ENCODE data around the gene DLG2. TPM values are rescaled to one million over a fixed set of nuclear protein-coding genes. Genes with fewer than 3 reads are reported as not detected.
A peak's percentile ranks its signal among the peaks of the same experiment; 100 is the strongest.
"Not testable (repeated sequence)": the region's sequence is repeated elsewhere in the genome, so short reads cannot be mapped to it uniquely, and the experiment has no call there.

The DLG2 gene
- polyA plus RNA-seq, 1 donor: 14.7 TPM

DNA sequence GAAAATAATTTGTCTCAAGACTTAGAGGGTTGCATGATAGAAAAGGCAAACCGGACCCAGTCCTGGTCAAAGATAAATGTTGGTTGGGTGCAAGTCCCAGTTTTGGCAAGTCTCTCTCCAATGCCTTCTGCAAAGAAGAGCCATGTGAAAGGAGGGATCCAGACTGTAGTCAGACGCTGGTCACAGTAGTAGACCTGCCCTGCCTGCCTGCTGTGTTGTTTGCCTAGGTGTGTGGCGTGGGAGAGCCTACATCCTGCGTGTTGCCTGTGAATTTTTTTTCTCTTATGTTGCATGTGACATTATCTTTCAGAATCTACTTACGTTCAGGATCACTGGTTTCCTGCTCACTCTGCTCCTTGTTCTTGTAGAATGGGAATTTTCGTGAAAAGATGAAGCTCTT is 2143.3 kb downstream of the DLG2 start:
- no peak for DNase-seq

DNA sequence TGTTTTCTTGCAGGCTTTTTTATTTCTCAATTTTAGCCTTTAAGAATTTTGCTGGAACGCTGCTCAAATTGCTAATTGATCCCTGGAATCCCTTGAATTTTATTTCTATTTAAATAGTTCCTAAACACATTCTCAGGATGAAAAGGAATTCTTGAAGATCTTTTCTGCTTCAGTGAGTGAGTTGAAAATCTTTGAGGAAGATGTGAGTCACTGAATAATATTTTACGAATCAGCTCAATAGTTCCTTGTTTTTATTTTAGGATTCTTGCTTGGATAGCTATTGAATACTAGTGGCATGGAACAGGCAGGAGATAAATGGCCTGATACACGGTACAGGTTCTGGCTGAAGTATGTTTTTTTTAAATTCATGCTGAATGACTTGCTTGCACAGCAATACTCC is 2146.3 kb downstream of the DLG2 start:
- DNase-seq: no peak

DNA sequence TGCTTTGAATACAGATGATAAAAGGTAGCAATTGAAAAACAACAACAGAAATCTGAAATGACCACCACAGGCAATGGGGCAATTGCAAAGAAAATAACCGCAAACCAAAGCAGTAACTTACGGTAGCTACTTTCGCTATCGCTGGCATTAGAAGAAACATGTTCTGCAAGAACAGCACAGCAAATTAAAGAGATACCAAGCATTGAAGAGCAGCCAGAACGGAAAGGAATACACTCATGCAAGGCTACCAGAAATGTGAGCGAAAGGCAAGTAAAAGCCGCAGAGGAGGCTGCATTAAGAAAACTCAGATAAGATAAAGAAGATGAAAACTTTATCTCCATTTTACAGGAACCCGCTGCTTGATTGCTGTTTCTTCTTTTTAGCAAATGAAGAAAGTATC is 2146.9 kb downstream of the DLG2 start:
- DNase-seq: no peak

DNA sequence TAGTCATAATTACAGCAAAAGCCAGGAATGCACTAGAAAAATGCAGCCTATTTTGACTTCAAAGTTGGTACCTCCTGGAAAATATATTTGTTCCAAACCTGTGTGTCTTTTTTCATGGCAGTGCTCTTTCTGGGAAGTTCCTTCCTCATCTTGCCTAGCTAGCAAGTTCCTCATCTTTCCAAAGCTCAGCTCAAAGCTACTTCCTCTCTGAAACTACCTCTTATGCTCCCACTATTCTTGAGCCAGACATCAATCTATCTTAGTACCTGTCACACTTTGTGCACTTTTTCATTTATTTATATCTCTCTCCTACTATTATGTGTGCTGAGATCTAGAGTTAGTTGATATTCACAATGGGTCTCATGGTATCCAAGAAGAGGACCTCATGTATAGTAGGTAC is 2149.4 kb downstream of the DLG2 start:
- DNase-seq: no peak

DNA sequence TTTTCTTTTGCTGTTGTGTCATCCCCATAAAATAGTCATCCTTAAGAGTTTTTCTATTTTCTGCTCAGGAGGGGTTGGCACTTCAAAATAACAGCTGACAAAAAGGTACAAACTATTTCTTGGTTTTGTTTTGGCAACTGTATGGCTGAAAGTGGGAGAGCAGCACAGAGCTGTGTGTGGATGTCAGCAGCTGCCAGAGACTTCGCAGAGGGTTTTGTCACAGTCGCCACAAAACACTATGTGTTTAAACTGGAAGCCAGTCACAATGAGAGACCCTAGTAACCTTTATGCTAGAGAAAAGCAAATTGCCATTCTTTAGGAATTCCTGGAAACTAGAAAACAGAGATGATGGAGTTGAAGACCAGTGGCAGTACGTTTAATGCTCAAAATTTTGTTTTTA is 2151.4 kb downstream of the DLG2 start:
- DNase-seq: no peak

DNA sequence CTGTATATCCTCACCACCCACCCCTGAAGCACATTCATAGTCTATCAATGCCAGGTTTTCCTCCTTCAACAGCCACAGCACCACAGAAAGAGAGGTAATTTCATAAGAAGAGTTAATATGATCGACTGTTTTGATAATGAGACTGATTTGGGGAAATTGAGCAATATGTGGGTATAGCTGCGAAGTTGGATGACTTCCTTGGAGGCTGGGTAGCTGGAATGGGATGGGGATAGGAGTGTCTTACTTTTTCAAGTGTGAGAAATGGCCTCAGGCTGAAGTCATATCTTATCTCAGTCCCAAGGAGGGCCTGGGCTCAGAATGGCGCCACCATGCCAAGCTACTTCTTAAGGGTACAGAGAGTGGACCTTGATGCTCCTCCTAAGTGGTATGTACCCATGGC is 2153.4 kb downstream of the DLG2 start:
- DNase-seq: no peak

DNA sequence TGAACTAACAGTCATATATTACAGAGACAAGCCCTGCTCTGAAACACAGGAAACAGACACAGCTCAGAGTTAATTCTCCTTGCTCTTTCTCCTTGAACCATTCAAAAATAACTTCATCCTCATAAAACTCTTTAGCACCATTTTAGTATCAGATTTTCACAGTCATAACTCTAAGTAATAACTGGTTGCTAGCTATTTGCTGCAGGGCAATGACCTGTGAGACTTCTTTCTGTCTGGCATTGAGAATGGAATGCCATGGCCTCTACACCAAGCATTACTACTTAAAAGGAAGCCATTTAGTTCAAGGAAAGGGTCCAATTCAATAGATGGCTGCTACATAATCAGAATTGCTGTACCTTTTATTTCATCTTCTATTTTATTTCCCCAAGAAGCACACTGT is 2154.3 kb downstream of the DLG2 start:
- no peak for DNase-seq

DNA sequence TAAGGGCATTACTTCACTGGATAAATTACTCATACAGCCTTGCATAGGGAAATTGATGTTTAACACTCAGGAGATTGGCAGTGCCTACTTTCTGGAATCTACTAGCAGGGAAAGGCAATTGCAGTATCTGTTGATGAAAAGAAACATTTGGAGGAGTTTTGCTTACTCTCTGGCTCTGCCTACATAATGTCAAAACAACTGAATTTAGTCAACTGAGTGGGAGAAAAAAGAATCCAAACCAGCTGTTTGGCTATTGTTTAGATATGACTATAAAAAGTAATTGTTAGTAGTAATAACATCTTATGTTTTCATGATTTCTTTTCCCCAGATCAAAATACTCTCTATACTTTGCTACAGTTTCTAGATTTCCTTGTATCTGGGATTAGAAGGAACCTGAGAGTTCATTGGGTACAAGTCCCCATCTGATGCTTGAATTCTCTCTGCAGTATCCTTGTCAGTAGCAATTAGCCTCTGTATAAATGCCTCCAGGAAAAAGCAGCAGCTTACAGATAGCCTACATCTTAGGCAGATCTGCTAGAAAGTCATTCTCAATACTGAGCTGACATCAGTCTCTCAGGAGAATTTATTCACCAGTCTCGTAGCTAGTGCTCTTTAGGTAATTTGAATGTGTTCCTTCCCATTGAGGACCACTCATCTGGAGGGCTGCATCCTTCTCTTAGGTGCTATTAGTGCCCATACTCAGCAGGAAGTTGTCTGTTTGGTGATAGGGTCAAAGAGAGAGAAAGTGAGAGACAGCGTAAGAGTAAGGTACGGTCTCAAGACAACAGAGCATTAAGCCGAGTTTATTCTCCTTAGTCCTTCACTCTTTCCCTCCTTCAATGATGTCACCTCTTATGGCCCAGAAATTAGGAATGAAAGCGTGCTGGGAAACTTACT is 2155.1 kb downstream of the DLG2 start:
- no peak for DNase-seq

DNA sequence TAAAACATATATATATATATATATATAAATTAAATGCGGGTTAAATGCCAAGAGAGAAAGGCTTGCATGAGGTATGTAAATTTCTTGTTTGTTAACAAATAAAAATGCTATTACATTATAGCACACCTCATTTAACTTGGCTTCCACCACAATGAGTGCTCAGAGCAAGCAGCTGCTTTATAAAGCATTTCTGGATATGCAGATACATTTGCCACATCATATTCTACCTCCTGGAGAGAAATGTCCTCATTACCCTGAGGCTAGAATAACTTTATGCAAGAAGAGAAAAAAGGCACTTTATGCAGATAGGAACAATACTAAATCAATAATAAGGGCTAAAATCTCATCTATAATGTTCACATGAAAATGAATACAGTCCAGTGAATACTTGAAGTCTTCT is 2159.3 kb downstream of the DLG2 start:
- no peak for DNase-seq

DNA sequence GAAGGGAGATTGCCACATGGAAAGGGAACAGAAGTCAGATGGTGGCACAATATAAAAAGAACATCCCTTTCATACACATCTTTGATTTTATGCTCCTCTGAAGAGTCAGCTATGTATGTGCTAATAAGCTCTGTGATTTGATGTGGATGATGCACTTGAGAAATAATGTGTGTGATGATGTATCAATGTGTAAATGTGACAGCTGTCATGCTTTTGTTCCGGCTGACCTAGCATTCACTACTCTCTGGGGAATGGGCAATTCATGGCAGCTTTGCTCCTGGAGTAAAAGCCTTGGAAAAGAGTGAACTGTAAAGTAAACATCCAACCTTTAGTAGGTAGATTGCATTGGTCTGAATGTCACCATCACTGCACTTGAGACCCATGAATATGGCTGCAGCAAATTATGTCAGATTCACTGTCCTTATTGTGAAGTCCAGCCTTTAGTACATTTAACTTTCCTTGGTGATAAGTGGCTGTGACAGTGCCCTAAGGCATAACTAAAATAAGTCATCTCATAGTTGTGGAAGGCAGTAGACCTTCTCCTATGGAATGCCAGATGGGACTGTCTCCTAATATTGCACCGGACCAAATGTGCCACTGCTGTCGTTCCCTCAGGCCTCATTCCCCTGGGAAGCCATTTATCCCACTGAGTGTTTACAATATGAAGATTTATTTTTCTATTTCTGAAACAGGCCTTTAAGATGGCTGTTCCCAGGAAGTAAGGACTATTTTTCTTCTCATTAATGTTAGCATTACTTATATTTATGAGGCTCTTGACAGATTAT is 2162.8 kb downstream of the DLG2 start:
- DNase-seq: no peak

DNA sequence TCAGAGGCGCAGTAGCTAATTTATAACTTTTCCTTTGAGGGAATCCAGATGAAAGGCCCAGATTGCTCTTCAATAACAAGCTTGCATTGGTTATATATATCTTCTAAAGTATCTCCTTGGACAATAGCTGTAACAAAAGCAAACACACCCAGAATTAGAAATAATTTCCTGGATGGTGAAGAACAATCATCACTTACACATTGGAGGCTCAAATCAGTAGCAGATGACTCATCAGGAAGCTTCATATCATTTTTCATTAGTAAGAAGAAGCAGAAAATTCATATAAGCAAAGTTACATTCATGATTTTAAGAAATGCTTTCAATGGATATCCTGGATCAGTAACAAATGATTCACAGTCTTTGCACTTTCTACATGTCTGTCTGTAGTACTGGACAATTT is 2167.3 kb downstream of the DLG2 start:
- no peak for DNase-seq

DNA sequence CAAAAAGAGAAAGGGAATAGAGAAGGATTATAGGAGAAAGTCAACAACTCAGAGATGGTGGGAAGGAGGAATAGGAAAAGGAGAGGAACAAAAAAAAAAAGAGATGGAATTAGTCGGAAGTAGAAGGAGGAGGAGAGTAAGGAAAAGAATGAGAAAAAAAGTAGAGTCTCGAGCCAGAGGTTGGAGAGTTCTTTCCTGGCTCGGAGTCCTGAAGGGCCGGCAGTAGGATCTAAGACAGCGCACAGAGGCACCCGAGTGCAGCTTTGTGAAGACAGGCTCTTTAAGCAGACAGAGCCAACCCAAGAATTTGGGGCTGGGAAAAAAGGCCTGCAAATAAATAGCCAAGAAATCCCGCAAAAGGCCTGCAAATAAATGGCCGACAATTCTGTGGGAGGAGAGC is 2170.6 kb downstream of the DLG2 start:
- peak; percentile 53 for DNase-seq

DNA sequence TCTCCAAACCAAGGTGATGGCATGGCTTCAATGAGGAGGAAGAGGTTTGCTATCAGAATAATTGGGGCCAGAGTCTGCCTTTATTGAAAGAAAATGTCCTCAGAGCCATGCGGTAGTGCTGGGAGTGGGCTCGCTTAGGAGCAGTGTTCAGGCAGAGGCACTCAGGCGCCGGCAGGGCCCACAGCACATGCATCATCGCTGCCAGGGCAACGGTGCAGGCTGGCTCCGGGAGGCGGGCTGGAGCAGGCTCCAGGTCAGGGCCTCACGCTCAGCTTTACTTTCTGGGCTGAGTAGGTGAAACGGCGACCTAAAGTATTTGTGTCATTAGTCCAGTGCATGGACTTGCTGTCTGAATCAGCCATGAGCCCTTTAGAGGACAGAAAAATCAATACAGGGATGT is 2171.1 kb downstream of the DLG2 start:
- DNase-seq: no peak

DNA sequence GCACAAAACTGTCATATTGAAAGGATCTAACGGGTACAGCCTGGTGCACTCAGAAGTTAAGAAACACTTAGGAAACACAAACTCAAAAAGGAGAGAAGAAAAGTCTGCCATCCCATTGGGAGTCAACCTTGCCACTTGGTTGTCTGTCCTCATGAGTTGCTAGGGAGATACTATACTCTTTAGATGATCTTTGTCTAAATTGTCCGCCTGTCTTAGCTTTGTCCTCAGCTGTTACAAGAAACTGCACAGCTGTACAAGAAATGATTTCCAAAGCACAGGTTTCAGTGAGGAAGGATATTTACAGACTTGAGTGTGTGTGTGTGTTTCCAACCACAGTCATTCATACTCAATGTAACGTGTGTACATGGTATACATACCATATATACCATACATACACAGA is 2171.8 kb downstream of the DLG2 start:
- no peak for DNase-seq

DNA sequence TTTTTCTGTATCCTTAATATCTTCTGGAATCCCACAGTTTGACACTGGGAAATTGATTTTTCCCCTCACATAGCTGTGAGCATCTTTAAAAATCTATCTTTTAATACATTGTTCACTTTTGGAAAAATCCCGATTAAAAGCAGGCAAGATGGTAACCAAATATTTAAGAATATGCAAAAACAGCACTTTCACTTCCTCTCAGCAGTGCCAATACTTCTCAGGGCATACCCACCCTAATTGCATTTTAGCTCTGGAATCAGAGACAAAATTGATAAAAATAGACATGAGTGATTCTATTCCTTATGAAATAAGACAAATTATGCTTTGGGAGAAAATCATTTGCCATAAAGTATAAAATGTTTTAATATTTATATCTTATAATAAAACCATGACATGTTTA is 2172.5 kb downstream of the DLG2 start:
- DNase-seq: no peak

DNA sequence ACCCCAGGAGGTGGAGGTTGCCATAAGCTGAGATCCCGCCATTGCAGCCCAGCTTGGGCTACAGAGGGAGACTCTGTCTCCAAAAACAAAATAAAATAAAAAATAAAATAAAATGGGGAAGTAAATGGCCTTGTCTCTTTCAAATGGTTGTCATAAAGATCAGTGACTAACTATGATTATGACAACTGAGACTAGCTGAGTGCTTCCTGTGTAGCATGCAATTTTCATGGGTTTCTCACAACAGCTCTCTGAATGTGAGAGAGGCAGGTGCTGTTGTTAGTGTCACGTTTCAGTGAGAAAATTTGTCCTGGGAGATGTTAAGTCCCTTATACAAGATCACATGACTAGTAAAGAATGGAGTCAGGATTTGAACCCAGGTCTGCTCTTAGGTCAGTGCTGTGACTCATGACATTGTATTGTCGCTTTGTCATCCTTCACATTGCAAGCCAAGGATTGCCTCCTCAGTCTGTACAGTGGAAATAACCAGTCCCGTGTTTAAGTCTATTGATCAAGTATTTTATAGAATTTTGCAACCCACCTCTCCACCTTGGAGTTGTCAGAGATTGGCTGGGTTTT is 2177.7 kb downstream of the DLG2 start:
- DNase-seq: no peak

DNA sequence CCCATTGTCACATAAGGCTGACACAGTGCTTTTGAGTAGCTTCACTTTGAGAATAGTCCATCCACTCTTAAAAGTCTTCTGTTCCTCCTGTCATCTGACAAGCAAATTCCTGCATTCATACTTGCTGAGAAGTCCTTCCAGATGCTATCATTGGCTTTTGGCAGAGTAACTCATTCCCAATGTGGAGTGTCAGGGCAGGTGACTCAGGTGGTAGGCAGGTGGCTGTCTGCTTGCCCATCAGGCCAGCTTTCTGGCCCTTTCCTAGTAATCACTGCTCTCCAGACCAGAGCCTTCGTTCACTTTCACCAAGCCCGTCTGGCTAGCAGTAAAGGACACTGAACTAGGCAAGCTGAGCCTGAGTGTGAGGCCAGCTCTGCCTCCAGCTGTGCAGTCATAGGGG is 2178.5 kb downstream of the DLG2 start:
- no peak for DNase-seq

DNA sequence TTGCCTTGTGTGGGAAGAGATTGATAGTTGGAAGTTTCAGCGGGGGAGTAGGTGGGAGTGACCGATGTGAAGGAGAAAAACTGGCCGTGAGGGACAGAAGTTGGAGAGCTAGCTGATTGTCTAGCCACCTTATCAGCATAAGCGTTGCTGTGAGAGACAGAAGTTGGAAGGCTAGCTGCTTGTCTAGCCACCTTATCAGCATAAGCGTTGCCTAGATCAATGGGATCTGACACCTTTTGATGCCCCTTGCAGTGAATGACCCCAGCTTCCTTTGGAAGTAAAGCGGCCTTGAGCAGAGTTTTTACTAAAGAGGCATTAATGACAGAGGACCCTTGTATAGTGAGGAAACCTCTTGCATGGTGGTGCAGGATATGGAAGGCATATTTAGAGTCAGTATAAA is 2183.3 kb downstream of the DLG2 start:
- not testable (repeated sequence) for DNase-seq

DNA sequence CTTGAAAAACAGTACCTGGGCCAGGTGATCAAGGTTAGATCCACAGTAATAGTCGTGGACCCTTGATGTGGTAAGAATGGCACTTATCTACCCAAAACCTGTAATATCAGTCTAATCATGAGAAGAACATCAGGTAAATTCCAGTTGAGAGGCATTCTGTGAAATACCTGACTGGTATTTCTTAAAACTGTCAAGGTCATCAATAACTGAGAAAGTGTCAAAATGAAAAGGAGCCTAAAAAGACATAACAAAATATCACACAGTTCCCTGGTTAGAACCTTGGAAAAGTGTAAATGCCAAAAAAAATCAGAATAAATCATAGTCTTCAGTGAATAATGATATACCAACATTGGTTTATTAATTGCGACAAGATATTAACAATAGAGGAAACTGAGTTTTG is 2185.5 kb downstream of the DLG2 start:
- DNase-seq: no peak

DNA sequence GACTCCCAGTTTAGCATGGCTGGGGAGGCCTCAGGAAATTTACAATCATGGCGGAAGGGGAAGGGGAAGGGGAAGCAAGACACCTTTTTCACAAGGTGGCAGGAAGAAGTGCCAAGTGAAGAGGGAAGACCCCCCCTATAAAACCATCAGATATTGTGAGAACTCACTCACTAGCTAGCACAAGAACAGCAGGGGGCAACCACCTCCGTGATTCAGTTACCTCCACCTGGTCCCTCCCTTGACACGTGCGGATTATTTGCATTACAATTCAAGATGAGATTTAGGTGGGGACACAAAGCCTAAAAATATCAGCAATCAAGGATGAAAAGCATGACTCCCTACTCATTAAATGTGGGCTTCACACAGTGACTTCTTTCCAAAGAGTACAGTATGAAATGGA is 2186.0 kb downstream of the DLG2 start:
- no peak for DNase-seq

DNA sequence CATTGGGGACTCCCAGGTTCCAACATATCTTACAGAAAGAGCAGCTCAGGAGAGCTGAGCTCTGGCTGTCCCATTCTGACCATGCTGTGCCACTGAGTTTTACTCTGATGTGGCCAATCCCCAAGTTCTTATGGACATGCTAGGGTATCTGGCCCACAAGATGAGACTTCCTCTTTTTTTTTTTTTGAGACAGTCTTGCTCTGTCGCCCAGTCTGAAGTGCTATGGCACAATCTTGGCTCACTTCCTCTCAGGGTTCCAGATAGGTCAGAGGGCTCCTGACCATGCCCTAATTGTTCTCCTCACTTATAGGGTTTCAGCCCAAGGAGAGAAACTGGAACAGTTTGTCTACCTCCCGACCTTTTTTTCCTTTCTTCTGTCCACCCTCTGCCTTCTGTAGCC is 2188.7 kb downstream of the DLG2 start:
- DNase-seq: no peak

DNA sequence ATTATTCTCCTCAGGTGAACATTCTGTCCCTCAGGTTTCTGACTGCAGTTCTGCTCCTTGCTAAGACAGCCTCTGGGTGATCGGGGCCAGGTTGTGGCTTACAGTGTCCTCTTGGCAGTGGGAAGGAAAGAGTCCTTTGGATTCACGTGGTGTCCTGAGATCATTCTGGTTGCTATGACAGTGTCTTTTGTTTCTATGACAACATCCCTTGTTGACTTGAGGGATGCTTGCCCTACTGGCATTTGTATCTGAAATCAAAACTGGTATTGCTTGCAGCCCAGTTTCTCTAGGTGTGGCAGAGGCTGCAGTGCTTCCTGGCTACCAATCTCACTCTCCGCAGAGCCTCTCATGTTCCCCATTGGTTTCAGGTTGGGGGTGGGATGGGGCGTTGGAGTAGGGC is 2189.2 kb downstream of the DLG2 start:
- no peak for DNase-seq

DNA sequence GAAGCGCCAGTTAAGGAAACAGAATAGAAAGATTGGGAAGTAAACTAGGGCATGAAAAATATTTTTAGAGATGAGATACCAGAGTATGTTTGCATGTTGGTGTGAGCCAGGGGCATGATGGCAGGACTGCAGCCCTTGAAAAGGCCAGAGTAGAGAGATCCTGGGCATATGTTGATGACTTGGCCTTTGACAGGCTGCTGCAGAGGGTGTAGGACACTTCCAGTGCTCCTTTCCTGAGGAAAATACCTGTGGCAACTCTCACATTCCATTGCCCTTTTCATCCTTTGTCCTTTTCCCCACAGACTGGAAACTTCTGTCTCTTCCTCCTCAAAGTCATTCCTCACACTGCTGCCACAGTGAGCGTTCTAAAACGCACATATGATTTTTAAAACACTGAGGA is 2190.3 kb downstream of the DLG2 start:
- no peak for DNase-seq

DNA sequence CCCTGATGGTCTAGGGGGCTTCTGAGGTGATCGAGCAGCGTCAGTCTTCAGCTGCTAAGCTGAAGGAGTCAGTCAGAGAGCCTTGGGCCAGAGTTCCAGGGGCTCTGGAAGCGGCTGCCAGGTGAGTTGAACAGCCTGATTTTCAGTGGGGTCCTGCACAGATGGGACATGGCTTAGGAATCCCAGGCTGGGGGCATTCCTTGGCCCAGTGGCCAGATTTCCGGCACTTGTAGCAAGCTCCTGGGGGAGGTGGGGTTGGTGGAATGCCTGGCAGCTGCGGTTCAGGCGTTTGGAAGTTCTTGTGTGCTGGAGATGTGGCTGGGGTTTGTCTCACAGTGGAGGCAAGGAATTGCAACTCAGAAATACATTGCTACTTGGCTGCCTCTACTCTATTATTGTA is 2192.3 kb downstream of the DLG2 start:
- not testable (repeated sequence) for DNase-seq
